MV-4-11 (cell line): ENCODE measurements around the gene PLAC1.

Experiments
- DNase-seq: peaks from one replicate; lab custom pipeline; 2025; lab: John Stamatoyannopoulos, UW

PLAC1 gene

DNA sequence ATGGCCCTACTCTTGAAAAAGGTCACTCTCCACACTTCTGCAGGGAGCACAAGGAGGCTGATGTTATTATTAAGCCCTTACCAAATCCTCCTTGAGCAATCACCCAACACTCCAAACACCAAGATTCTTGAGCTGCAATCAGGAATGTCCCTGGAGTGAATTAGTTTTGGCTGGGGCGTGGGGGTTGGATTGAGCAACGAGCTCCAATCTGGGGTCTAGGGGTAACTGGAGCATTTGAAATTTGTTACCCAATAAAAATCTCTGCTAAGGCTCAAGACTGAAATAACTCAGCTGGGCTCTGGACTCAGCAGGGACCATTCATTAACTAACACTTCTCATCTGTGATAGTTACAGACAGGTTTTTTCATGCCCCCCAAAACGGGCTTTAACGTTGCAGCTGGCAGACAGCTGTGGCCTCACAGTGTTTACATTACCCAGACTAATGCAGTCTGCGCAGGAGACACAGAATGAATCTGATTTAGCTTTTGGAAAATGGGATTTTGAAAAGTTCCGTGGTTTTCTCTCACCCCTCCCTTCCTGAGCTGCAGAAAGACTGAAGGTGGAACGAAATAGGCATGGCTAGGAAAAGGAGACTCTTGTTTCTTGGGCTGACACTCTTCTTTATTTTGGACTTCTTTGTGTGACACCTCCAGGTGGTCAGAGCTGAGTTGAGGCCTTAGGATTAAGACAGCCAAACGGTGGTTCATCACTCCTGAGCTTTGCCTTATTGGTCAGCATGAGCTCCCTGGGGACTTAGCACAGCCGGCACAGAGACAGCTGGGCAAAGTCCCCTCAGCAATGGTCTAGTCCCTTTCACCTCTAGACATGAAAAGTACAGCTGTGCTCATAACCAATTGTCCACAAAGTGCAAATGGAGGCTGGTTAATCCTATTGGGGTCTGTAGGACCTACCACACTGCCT lies 26.6 kb downstream of the PLAC1 start:
- no peak for DNase-seq

DNA sequence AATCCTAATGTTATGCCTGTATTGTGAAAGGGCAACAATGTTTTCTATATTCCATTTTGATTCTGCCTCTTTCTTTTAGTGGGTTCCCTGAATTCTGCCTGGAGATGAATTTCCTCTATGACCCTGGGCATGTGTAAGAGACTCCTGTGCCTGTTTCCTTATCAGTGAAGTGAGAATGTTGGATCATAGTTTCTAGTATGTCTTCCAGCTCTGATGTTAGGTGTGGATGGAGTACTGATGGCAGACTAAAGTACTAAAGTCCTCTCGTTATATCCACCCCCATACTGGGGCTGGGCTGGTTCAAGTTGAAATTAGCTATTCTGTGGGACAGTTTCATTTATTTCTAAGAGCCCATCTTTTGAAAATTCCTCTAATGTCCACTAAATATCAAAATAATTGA lies 29.6 kb downstream of the PLAC1 start:
- DNase-seq: no peak

DNA sequence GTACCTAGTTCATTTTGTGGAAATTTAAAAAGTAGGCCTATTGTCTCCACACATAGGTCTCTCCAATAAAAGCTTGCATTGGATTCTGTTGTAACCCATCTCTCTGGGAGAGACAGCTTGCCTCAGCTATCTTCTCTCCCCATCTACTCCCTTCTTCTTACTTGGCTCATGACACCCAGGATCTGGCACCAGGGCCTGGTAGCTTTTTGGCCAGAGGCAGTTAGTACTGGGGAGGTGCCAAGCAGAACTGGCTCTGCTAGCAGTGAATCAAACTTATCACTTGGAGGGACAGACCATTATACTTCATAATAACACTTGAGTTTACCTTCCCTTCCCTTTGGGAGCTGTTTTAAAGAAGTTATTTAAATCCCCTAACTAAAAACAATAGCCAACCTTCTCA lies 31.8 kb downstream of the PLAC1 start:
- no peak for DNase-seq

DNA sequence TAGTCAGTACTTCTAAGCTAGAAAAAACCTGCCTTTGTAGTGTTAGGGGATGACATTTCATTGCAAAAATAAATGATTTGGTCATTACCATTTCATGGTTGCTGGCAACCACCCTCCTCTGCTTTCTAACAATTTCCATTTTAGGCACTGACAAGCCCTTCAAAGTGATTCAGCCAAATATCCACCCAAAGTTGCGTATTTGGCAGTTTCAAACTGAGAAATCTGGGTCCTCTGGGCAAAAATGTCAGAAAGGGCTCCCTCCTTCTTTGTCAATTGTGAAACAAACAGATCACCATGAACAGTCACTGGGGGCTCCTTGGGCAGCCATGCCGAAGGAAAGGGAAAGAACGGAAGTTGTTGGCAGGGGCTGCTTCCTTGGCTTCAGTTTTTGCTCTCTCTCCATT lies 33.0 kb downstream of the PLAC1 start:
- no peak for DNase-seq

DNA sequence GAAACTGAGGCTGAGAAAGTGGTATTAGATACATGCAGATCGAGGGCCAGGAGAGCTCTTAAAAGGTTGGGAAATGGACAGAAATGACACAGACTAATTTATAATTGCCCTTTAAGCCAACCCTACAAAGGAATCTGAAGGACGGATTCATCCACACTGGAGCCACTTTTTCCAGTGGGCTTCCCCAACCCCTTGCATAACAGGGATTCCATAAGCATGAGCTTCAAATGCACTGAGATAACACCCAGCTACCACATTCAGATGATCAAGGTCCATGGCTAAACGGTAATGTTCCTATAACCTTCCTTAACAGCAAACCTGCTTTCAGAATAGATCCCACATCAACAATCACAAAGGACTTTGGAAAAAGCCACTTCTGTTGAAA lies 34.2 kb downstream of the PLAC1 start:
- no peak for DNase-seq

DNA sequence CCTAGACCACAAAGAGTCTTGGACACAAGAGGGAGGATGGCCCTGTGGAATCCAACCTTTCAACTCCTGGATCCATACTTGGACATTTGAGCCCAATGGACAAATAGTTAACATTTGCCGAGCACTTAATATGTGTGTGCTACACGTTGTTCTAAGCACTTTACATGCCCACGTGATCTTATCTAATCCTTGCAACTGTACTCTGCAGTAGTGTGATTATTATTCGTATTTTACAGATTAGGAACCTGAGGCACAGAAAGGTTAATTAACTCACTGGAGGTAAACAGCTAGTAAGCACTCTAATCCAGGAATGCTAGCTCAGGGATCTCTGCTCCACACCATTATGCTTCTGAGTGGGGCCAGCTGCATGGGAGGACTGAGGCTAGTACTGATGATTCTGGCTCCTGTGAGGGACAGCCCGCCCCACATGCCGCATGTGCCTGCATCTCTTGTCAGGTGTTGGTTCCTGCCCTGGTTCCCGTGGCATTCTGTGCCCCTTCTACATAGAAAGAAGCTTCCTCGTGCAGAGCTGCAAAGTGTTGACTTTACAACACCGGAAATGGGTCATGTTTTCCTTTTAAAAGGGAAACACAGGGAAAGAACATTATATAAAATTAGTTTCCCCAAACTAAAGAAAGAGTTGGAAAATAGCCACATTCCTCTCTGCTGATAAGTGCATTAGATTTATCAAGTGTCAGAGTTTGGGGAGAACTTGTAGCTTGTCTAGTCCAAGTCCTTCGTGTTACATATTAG lies 34.8 kb downstream of the PLAC1 start:
- DNase-seq: no peak

DNA sequence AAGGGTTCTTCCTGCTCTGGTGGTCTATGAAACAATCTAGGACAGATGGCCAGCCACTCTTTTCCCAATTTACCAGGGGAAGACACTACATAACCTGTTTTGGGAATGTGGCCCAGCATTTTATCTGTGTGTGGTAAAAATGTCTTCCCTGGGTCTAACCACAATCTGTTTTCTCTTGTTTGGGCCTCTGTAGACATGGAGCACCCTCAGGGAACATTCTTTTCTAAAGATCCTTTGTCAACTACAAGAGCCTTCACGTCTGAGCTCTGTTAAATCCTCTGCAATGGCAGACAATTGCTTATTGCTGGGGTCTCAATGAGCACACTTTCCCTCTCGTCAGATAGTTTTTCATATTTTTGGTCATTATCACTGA lies 35.5 kb downstream of the PLAC1 start:
- DNase-seq: no peak

DNA sequence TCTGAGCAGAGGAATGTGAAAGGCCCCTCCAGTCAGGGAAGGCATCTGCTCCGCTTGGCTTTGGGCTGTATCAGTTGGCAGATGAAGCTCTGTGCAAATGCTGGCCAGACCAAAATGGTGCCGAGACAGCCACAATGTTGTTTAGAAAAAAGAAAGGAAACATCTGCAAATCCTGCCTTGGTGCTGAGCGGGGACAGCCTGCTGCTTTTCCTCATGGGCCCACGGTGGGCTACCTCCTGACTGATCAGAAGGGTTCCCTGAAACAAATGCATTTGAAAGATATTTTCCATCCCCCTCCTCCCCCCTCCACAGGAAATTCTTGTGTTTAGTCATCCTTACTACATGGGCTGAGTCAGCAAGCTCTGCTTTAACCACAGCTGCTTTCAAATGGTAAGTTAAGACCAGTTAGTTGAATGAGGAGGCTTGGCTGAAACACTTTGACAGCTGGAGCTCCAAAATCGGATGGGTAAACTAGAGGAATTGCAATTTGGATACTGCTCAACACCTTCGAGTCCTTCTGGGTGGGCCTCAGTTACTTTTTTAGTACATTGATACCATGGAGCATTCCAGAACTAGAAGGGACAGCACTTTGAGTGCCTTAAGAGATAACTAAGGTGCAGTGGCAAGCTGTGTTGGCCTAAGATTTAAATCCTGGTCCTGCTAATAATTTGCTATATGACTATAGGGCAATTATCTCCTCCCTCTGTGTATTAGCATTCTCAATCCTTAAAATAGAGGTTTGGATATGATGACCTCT lies 36.0 kb downstream of the PLAC1 start:
- peak; percentile 73 for DNase-seq

DNA sequence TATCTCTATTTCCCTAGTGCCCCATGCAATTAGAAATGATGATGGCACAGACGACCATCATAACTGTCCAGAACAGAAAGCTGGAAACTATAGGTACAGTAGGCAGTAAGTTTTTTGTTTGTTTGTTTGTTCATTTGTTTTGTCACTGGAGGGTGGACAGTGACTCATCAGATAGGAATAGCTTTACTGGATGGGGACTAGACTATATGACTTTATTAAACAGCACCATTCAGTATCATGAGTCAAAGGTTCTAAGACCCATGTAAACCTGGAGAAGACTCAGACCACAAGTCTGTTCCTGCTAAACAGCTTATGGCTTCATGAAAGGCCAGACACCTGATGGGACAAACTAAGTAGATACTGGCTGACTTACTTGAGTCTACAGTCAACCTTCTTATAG lies 38.4 kb downstream of the PLAC1 start:
- DNase-seq: no peak

DNA sequence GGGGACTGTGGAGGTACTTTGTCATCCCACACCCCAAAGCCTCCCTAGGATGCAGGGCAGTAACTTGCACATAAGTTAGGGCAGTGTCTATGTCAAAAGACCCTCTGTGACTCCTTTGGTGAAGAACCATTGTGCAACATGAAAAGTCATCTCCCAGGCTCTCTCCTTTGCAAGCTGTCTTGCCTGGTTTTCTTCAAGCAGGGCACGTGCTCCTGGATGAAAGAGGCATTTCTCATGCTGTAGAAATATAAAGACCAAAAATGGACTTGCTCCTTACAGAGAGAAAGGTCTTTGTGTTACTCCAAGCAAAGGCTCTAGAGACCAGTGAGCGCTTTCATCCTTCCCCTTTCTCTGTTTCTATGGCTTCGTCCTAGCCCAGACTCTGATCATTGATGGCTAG lies 44.9 kb downstream of the PLAC1 start:
- no peak for DNase-seq

DNA sequence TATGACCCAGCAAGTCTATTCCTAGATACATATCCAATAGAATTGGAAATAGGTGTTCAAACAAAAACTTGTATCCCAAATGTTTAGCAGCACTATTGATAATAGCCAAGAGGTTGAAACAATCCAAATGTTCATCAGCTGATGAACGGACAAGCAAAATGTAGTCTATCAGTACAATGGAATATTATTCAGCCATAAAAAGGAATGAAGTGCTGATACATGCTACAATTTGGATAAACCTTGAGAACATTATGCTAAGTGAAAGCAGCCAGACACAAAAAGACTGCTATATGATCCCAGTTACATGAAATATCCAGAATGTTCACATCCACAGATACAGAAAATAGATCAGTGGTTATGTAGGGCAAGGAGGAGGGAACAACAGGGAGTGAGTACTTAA lies 50.1 kb downstream of the PLAC1 start:
- no peak for DNase-seq

DNA sequence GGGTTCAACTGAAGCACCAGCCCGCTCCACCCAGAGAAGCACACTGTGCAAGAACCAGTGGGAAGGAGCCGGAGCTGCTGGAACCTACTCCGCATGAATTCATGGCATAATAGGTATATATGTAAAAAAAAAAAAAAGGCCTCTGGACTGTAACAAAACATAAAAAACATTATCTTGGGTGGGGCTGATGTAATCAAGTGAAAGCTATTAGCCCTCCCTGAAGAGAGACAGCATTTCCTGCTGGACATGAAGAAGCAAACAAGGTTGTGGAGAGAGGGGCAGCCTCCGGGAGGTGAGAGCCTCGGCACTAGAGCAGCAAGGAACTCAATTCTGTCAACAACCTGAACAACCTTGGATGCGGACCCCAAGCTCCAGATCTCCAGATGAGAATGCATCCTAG lies 50.7 kb downstream of the PLAC1 start:
- no peak for DNase-seq

DNA sequence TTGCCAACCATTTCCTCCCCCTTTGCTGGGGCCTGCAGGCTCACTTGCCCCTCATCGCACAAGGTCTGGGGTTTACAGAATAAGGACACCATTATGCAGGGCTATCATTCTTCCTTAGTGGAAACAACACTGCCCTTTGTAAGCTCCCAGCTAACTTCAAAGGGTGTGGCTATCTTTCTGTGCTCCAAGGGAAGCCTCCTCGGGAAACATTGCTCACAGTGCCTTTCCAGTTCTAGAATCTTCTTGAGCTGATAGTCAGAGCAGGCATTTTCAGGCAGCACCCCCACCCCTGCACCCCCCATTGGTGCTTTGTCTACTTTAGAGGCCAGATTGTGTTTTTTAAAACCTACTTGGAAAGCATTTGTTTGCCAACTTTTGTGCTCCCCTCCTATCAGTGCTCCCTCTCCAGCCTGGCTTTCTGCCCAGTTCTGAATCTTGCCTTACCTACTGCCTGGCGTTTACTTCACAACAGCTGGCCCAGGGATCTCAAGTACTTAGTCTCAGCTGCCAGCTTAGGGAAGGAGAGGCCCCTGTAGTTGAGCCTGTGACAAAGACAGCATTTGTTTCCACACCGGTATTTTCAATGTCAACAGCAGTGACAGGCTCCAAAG lies 53.5 kb downstream of the PLAC1 start:
- DNase-seq: no peak

DNA sequence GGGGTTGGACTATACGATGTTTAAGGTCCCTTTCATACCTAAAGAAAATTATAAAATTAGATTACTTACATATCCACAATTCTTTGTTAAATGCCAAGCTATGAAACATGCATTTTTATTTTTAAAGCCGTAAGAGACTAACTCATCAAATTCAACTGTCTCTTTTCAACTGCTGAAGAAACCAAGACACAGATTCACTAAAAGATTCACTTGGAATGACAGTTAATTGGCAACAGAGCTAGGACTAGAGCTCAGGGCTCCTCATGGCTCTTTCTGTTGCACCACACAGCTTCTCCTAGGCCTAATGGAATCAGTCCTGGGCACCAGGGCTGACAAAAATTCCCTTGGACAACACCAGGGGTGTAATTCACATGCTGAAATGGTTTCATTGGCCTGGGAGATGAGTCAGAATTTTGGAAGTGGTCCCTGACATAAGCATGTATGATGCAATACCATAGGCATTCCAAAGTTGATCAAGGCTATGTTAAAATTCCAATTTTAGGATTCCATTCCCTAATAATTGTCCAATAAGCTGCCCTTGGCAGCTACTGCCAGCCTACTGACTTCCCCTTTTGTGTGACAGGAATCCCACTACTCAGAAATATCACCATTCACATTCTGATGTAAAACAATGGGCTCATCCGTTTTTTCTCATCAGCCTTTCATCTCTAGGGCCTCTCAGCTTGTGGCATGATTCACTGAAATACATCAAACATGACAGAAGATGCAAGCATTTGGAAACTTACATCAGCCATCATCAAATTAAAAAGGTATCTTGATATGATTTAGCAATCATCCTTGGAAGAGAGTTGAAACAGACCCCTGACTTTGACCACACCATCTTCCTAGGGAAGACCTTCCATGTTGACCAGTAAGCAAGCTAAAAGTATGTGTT lies 54.2 kb downstream of the PLAC1 start:
- no peak for DNase-seq

DNA sequence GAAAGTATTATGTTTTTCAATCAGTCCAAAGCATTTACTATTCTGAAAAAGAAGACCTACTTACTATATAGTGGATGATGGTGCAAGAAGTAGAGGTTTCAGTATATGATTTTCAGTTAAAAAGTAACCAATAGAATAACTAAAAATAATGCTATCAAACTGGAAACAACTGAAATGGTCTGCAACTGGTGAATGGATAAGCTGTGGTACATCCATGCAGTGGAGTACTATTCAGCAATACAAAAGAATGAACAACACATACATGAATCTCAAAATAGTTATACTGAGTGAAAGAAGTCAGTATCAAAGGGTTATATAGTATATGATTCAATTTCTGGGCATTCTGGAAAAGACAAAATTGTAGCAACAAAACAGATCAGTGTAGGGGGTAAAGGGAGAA lies 55.9 kb downstream of the PLAC1 start:
- DNase-seq: no peak

DNA sequence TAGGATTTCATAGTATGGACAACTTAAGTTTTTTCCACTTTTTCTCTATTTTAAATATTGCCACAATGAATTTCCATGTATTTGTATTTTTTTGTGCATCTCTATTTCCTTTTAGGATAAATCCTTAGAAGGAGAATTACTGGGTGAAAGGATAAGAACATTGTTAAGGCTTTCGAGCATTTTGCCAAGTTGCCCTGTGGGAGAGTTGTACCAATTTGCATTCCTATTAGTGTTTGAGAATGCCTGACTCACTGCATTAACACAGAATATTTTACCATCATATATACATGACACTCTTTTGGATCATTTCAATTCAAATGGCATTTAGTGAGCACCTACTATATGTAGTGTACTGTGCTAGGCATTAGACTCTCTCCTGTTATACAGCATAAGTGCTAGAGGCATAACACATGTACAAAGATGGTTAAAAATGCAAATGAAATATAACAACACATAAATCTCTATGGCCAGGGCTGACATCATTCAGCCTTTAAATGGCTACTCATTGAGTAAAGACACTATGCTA lies 57.0 kb downstream of the PLAC1 start:
- DNase-seq: no peak

DNA sequence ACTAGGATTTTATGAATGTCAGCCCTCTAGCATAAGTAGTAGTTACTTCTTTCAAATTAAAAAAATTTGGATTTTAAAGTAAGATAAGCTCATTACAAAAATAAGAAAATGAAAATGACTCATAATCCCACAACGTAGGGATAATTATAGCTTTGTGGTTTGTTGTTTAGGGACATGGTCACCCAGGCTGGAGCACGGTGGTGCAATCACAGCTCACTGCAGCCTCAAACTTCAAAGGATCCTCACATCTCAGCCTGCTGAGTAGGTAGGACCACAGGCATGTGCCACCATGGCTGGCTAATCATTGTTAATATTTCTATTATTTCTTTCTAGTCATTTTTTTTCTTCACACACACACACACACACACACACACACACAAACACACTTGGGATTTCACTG lies 57.6 kb downstream of the PLAC1 start:
- peak; percentile 67 for DNase-seq

DNA sequence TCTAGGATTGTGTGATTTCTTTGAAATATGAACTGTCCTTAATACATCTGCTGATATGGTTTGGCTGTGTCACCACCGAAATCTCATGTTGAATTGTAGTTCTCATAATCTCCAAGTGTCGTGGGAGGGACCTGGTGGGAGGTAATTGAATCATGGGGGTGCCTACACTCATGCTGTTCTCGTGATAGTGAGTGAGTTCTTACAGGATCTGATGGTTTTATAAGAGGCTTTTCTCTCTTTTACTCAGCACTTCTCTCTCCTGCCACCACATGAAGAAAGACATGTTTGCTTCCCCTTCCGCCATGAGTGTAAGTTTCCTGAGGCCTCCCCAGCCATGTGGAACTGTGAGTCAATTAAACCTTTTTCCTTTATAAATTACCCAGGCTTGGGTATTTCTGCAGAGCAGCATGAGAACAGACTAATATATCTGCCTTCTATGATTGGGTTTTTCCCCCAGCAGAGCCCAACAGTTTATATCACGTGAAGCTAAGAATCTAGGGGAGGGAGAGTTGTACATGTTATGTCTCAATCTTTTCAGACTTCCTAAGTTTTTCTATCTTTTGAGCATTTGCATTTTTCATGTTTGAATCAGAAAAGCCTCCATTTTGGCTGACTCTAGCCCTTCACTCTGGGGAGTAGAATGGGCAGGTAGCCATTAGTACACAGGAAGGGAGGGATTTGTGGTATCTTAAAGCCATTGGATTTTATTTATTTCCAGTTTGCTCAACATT lies 58.9 kb downstream of the PLAC1 start:
- peak; percentile 36 for DNase-seq

DNA sequence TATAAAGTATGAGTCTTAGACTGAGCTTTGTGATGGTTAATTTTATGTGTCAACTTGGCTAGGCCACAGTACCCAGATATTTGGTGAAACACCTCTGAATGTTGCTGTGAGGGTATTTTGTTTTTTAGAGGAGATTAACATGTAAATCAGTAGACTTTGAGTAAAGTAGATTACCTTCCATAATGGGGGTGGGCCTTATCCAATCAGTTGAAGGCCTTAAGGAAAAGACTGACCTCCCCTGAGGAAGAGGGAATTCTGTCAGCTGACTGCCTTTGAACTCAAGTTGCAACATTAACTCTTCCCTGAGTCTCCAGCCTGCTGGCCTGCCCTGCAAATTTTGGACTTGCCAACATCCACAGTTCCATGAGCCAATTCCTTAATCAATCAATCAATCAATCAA lies 66.0 kb downstream of the PLAC1 start:
- DNase-seq: no peak

DNA sequence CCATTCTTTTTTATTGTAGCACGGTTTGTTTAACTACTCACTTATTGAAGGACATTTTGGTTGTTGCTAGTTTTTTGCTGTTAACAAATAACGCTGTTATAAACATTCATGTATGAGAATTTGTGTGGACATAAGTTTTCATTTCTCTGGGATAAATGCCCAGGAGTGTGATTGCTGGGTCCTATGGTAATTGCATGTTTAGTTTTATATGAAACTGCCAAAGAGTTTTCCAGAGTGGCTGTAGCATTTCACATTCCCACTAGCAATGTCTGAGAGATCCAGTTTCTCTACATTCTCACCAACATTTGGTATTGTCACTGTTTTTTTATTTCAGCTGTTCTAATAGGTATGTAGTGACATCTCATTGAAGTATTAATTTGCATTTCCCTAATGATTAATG lies 66.8 kb downstream of the PLAC1 start:
- DNase-seq: no peak
